ENCODE results near the gene BRSK1.

BRSK1 gene

GRCh38 chr19:55275851-55276719 is 7.7 kb upstream of the BRSK1 start:
- no peak for DNase-seq (ENCODE audit: low spot score)

GRCh38 chr19:55276720-55277430 is 6.9 kb upstream of the BRSK1 start:
- H3K27me3 ChIP-seq (ENCODE audit: control insufficient read depth in 3 of 3, insufficient read depth in 3 of 3, low read depth in 1 of 3, low read length in 3 of 3), result no peaks in the 10 kb centered on the region
- H3K36me3 ChIP-seq (replicated peaks in 1 of 2; ENCODE audit: control insufficient read depth in 2 of 2, insufficient read depth in 2 of 2, low read length in 2 of 2), result peaks cover 16 to 39% of the 10 kb centered on the region in 2 donors
- H2BK120ac ChIP-seq (ENCODE audit: low read depth, low read length), result no peak overlapping the region
- H3K4me3 ChIP-seq (ENCODE audit: low read length in 2 of 2), result no peak overlapping the region
- H3K18ac ChIP-seq (ENCODE audit: low read length), result no peak overlapping the region
- no peak overlapping the region for H4K91ac ChIP-seq (ENCODE audit: low read depth, low read length, poor library complexity)
- H3K23ac ChIP-seq (ENCODE audit: low read depth, low read length, poor library complexity), result no peak overlapping the region
- H3K9me3 ChIP-seq (replicated peaks in 1 of 2; ENCODE audit: control insufficient read depth in 2 of 2, insufficient read depth in 1 of 2, low read depth in 1 of 2, low read length in 2 of 2), result no peaks in the 10 kb centered on the region
- peaks cover 3% of the 10 kb centered on the region for H3K79me1 ChIP-seq (ENCODE audit: low read depth, low read length)
- H3K4me2 ChIP-seq (ENCODE audit: insufficient read depth, low read length, poor library complexity, severe bottlenecking), result no peak overlapping the region
- WGBS, 2 donors (ENCODE audit: extremely low coverage in 2 of 2, insufficient read length in 2 of 2, insufficient replicate concordance in 1 of 2), result no CpG with 5 or more reads among the region's 15 CpGs
- no peak overlapping the region for H3K27ac ChIP-seq (replicated peaks; ENCODE audit: low read length)
- H2AFZ ChIP-seq (ENCODE audit: low read length), result no peak overlapping the region
- H2BK15ac ChIP-seq (ENCODE audit: low read length), result no peak overlapping the region
- DNase-seq (ENCODE audit: low spot score), result no peak
- H2BK5ac ChIP-seq (ENCODE audit: low read length), result peak overlapping the region; percentile 29
- no peak overlapping the region for H2AK5ac ChIP-seq (ENCODE audit: low read depth, low read length)
- peaks cover 7 to 10% of the 10 kb centered on the region in 2 donors for H3K4me1 ChIP-seq (ENCODE audit: control insufficient read depth in 2 of 2, insufficient read depth in 1 of 2, low read depth in 1 of 2, low read length in 2 of 2)
- no peak overlapping the region for H4K8ac ChIP-seq (ENCODE audit: low read depth, low read length)
- peak overlapping the region; percentile 15 for H3K9ac ChIP-seq (ENCODE audit: low read depth, low read length, poor library complexity)
- H2BK12ac ChIP-seq (ENCODE audit: low read length), result no peak overlapping the region
- H3K14ac ChIP-seq (ENCODE audit: low read length), result no peak overlapping the region
- no peak overlapping the region for H3K4ac ChIP-seq (ENCODE audit: low read length)

More at GRCh38 chr19:55275851-55276719, 7.7 kb upstream of the BRSK1 start:
- peaks cover 18 to 39% of the 10 kb centered on the region in 2 donors for H3K36me3 ChIP-seq (replicated peaks in 1 of 2; ENCODE audit: control insufficient read depth in 2 of 2, insufficient read depth in 2 of 2, low read length in 2 of 2)
- no peak overlapping the region for H3K4me2 ChIP-seq (ENCODE audit: insufficient read depth, low read length, poor library complexity, severe bottlenecking)
- no peak overlapping the region for H3K18ac ChIP-seq (ENCODE audit: low read length)
- no peak overlapping the region for H3K4me3 ChIP-seq (ENCODE audit: low read length in 2 of 2)
- no peak overlapping the region for H4K8ac ChIP-seq (ENCODE audit: low read depth, low read length)
- no peak overlapping the region for H3K9ac ChIP-seq (ENCODE audit: low read depth, low read length, poor library complexity)
- peaks cover 3% of the 10 kb centered on the region for H3K79me1 ChIP-seq (ENCODE audit: low read depth, low read length)
- H3K4ac ChIP-seq (ENCODE audit: low read length), result no peak overlapping the region
- no peaks in the 10 kb centered on the region for H3K27me3 ChIP-seq (ENCODE audit: control insufficient read depth in 3 of 3, insufficient read depth in 3 of 3, low read depth in 1 of 3, low read length in 3 of 3)
- no peak overlapping the region for H2BK120ac ChIP-seq (ENCODE audit: low read depth, low read length)
- no peak overlapping the region for H2BK5ac ChIP-seq (ENCODE audit: low read length)
- no peak overlapping the region for H4K91ac ChIP-seq (ENCODE audit: low read depth, low read length, poor library complexity)
- H3K23ac ChIP-seq (ENCODE audit: low read depth, low read length, poor library complexity), result no peak overlapping the region
- H3K27ac ChIP-seq (replicated peaks; ENCODE audit: low read length), result no peak overlapping the region
- H2AFZ ChIP-seq (ENCODE audit: low read length), result no peak overlapping the region
- H2BK12ac ChIP-seq (ENCODE audit: low read length), result no peak overlapping the region
- WGBS, 2 donors (ENCODE audit: extremely low coverage in 2 of 2, insufficient read length in 2 of 2, insufficient replicate concordance in 1 of 2), result no CpG with 5 or more reads among the region's 17 CpGs
- H3K9me3 ChIP-seq (replicated peaks in 1 of 2; ENCODE audit: control insufficient read depth in 2 of 2, insufficient read depth in 1 of 2, low read depth in 1 of 2, low read length in 2 of 2), result no peaks in the 10 kb centered on the region
- no peak overlapping the region for H2BK15ac ChIP-seq (ENCODE audit: low read length)
- peaks cover 7 to 10% of the 10 kb centered on the region in 2 donors for H3K4me1 ChIP-seq (ENCODE audit: control insufficient read depth in 2 of 2, insufficient read depth in 1 of 2, low read depth in 1 of 2, low read length in 2 of 2)
- no peak overlapping the region for H2AK5ac ChIP-seq (ENCODE audit: low read depth, low read length)
- no peak overlapping the region for H3K14ac ChIP-seq (ENCODE audit: low read length)

- Histone ChIP-seq H3K27ac (replicated peaks; ENCODE audit: low read length) (no peak overlapping the region), H3K9ac (ENCODE audit: low read depth, low read length, poor library complexity) (peak overlapping the region; percentile 64), H2AK5ac (ENCODE audit: low read depth, low read length) (no peak overlapping the region), H2BK12ac (ENCODE audit: low read length) (no peak overlapping the region), H3K79me1 (ENCODE audit: low read depth, low read length) (peaks cover 3% of the 10 kb centered on the region), H3K18ac (ENCODE audit: low read length) (no peak overlapping the region), H3K4me2 (ENCODE audit: insufficient read depth, low read length, poor library complexity, severe bottlenecking) (no peak overlapping the region), H3K4ac (ENCODE audit: low read length) (no peak overlapping the region), H2BK15ac (ENCODE audit: low read length) (no peak overlapping the region), H4K91ac (ENCODE audit: low read depth, low read length, poor library complexity) (no peak overlapping the region), H2BK120ac (ENCODE audit: low read depth, low read length) (no peak overlapping the region), H3K36me3 (replicated peaks in 1 of 2; ENCODE audit: control insufficient read depth in 2 of 2, insufficient read depth in 2 of 2, low read length in 2 of 2) (peaks cover 14 to 35% of the 10 kb centered on the region in 2 donors), H2AFZ (ENCODE audit: low read length) (no peak overlapping the region), H3K14ac (ENCODE audit: low read length) (no peak overlapping the region), H3K4me1 (ENCODE audit: control insufficient read depth in 2 of 2, insufficient read depth in 1 of 2, low read depth in 1 of 2, low read length in 2 of 2) (peaks cover 7 to 10% of the 10 kb centered on the region in 2 donors), H3K23ac (ENCODE audit: low read depth, low read length, poor library complexity) (no peak overlapping the region), H3K9me3 (replicated peaks in 1 of 2; ENCODE audit: control insufficient read depth in 2 of 2, insufficient read depth in 1 of 2, low read depth in 1 of 2, low read length in 2 of 2) (no peaks in the 10 kb centered on the region), H2BK5ac (ENCODE audit: low read length) (peak overlapping the region; percentile 29), H3K4me3 (ENCODE audit: low read length in 2 of 2) (peak overlapping the region in 1 of 2 donors; percentile 61), H4K8ac (ENCODE audit: low read depth, low read length) (no peak overlapping the region), H3K27me3 (ENCODE audit: control insufficient read depth in 3 of 3, insufficient read depth in 3 of 3, low read depth in 1 of 3, low read length in 3 of 3) (no peaks in the 10 kb centered on the region)
- WGBS, 2 donors (ENCODE audit: extremely low coverage in 2 of 2, insufficient read length in 2 of 2, insufficient replicate concordance in 1 of 2), result no CpG with 5 or more reads among the region's 17 CpGs
- DNase-seq (ENCODE audit: low spot score), result no peak
These were observed 6.3 kb upstream of the BRSK1 start for GRCh38 chr19:55277494-55277893.
